ENCODE data around the gene PEX11A.
A peak's percentile ranks its signal among the peaks of the same experiment; 100 is the strongest.

PEX11A gene

DNA sequence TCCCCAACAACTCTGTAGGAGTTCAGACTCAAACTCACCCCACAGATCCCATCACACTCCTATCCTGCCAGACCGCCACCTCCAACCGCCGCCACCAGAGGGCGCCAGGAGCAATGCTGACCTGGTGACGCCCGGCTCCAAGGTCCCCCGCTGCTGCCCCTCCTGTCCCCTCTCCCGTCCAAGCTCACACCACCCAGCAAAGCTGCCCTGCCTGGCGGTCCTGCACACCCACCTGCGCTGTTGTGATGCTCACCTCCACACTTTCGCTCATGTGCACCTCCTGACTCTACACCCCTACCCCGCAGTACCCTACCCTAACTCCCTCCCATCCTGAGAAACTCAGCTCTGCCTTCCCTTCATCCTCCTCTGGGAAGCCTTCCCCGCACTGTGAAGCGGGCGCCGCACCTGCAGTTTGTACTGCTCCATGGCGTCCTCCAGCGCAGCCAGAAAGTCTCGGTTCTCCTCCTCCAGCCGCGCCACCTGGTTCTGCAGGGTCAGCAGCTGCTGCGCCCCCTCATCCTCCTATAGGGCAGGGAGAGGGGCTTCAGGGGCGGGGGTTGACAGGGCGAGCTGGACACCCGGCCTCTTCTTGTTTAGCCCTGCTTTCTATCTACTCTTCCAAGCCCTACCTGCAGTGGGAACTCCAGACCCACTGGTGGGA is 43.2 kb downstream of the PEX11A start:
- peak overlapping the region in 2 of 11 experiments; percentile 44 to 59; a peak in 4 of 22 replicates for H3K4me2 ChIP-seq
- no peak overlapping the region for H3K4me3 ChIP-seq
- H3K36me3 ChIP-seq: peaks cover 0 to 14% (median 1%) of the 10 kb centered on the region in 11 experiments; a peak in 10 of 22 replicates
- H4K20me1 ChIP-seq: peaks cover 0 to 13% (median 0%) of the 10 kb centered on the region in 11 experiments; a peak in 6 of 22 replicates
- 0 out of 22 replicates have a peak, but pooled peaks cover 0 to 9% (median 0%) of the 10 kb centered on the region in 11 experiments for H3K9me3 ChIP-seq (replicated peaks in 1 of 11)
- no peak for TF ChIP-seq Cebpa-rat (IDR thresholded peaks at IDR 0.05)
- 0 out of 20 replicates have a peak, but pooled peaks cover 0 to 3% (median 0%) of the 10 kb centered on the region in 10 experiments for H3K4me1 ChIP-seq
- no peak overlapping the region for H3K27ac ChIP-seq
- no peaks in the 10 kb centered on the region for H3K27me3 ChIP-seq
- no peak overlapping the region for H3K9ac ChIP-seq

DNA sequence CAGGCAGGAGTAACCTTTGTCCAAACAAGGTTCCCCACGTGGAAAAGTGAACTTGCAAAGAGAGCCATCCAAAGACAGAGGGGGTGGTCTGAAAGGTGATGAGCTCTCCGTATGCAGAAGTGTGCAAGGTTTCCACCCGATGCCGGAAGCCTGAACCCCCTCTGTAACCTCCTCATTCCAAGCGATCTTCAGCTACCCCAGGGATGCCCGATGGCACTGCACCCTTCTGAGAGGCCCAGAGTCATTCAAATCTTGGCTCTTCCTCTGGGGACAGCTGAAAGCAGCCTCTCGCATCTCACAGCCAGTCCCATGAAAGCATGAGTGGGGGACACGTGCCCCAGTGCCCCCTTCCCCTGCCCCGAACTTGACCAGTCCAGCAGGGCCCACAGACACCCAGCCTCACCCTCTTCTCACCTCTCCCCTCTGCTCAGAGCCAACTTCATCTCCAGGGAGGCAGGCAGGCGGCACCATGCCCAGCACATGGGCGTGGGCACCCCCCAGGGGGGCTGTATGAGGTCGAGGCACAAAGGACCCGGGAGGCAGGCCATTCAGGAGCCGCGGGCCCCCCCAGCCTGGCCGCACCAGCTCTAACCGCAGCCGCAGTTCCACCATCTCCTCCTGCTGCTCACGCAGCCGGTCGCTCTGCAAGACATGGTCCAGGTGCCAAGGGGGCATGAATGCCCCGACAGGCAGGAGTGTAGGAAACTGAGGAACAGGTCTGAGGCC is 44.0 kb downstream of the PEX11A start:
- TF ChIP-seq Cebpa-rat (IDR thresholded peaks at IDR 0.05): no peak
- H3K36me3 ChIP-seq: peaks cover 0 to 21% (median 5%) of the 10 kb centered on the region in 11 experiments; a peak in 11 of 22 replicates

DNA sequence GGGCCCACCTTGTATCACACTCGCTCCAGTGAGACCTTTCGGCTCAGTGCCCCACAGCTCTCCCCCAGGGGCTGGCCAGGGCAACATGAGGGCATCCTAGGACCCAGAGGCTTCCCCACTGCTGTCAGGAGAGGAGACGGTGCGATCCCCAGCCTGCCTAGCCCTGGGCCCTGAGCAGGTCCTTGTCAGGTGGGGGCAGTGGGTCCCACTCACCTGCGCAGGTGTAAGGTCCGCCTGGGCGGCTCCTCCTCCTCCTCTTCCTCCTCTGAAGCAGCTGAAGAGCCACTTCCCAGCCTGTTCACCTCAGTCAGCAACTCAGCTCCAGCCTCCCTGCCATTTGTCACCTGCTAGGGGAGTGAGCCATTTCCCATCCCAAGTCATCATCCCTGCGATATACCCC is 44.9 kb downstream of the PEX11A start:
- H3K4me2 ChIP-seq: no peak overlapping the region

More for the DNA sequence above, 44.0 kb downstream of the PEX11A start:
- H3K27ac ChIP-seq: no peak overlapping the region
- no peak overlapping the region for H3K9ac ChIP-seq
- no peak overlapping the region; a peak in 1 of 22 replicates for H3K4me2 ChIP-seq
- H4K20me1 ChIP-seq: peaks cover 0 to 13% (median 0%) of the 10 kb centered on the region in 11 experiments; a peak in 4 of 22 replicates
- 0 out of 20 replicates have a peak, but pooled peaks cover 0 to 3% (median 0%) of the 10 kb centered on the region in 10 experiments for H3K4me1 ChIP-seq
- no peaks in the 10 kb centered on the region for H3K27me3 ChIP-seq
- 0 out of 22 replicates have a peak, but pooled peaks cover 0 to 9% (median 0%) of the 10 kb centered on the region in 11 experiments for H3K9me3 ChIP-seq (replicated peaks in 1 of 11)
- no peak overlapping the region for H3K4me3 ChIP-seq

DNA sequence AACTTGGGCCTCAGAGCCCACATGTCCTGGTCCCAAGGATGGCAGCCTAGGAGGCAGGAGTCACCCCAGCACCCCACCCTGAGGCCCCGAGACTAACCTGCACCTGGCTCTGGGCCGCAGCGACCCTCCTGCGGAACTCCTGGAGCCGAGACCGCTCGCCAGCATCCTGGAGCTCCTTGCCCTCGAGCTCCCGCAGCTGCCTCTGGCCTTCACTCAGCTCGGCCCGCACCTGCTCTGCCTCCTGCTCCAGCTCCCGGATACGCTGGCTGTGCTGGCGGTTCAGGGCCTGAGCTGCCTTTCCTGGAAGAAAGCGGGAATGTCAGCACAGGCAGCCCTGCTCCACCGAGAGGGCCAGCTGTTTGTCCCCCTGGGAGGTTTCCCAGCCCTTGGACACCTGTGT is 48.4 kb downstream of the PEX11A start:
- Histone ChIP-seq H4K20me1 (peaks cover 0 to 13% (median 0%) of the 10 kb centered on the region in 11 experiments; a peak in 4 of 22 replicates), H3K27me3 (no peaks in the 10 kb centered on the region), H3K4me1 (no peaks in the 10 kb centered on the region), H3K9me3 (replicated peaks in 1 of 11) (no peaks in the 10 kb centered on the region), H3K4me3 (no peak overlapping the region), H3K27ac (no peak overlapping the region), H3K4me2 (no peak overlapping the region), H3K36me3 (peaks cover 0 to 22% (median 4%) of the 10 kb centered on the region in 11 experiments; a peak in 4 of 22 replicates), H3K9ac (no peak overlapping the region)
- no peak for TF ChIP-seq Cebpa-rat (IDR thresholded peaks at IDR 0.05)

More for the DNA sequence above, 44.9 kb downstream of the PEX11A start:
- no peak for TF ChIP-seq Cebpa-rat (IDR thresholded peaks at IDR 0.05)
- H3K9ac ChIP-seq: no peak overlapping the region
- H3K36me3 ChIP-seq: peaks cover 0 to 23% (median 8%) of the 10 kb centered on the region in 11 experiments; a peak in 11 of 22 replicates
- no peak overlapping the region for H3K27ac ChIP-seq
- no peaks in the 10 kb centered on the region for H3K27me3 ChIP-seq
- peaks cover 0 to 13% (median 0%) of the 10 kb centered on the region in 11 experiments; a peak in 4 of 22 replicates for H4K20me1 ChIP-seq
- H3K4me1 ChIP-seq: 0 out of 20 replicates have a peak, but pooled peaks cover 0 to 3% (median 0%) of the 10 kb centered on the region in 10 experiments
- H3K4me3 ChIP-seq: no peak overlapping the region
- 0 out of 22 replicates have a peak, but pooled peaks cover 0 to 9% (median 0%) of the 10 kb centered on the region in 11 experiments for H3K9me3 ChIP-seq (replicated peaks in 1 of 11)

DNA sequence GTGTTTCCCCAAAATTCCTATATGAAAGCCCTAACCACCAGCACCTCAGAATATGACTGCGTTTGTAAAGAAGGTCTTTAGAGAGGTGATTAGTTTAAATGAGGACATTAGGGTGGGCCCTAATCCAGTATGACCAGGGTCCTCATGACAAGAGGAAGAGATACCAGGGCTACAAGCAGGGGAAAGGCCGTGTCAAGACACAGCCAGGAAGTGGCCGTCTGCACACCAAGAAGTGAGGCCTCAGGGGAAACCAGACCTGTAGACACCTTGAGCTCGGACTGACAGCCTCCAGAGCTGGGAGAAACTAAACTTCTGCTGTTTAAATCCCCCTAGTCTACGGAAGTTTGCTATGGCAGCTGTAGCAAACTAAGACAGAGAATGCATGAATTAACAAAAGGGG is 49.5 kb downstream of the PEX11A start:
- no peaks in the 10 kb centered on the region for H3K4me1 ChIP-seq
- H3K27me3 ChIP-seq: no peaks in the 10 kb centered on the region
- no peak overlapping the region for H3K4me2 ChIP-seq
- H3K9ac ChIP-seq: no peak overlapping the region
- no peak overlapping the region for H3K4me3 ChIP-seq
- H3K9me3 ChIP-seq (replicated peaks in 1 of 11): no peaks in the 10 kb centered on the region
- peaks cover 0 to 22% (median 4%) of the 10 kb centered on the region in 11 experiments; a peak in 4 of 22 replicates for H3K36me3 ChIP-seq
- peaks cover 0 to 6% (median 0%) of the 10 kb centered on the region in 11 experiments; a peak in 2 of 22 replicates for H4K20me1 ChIP-seq
- no peak for TF ChIP-seq Cebpa-rat (IDR thresholded peaks at IDR 0.05)
- no peak overlapping the region for H3K27ac ChIP-seq

DNA sequence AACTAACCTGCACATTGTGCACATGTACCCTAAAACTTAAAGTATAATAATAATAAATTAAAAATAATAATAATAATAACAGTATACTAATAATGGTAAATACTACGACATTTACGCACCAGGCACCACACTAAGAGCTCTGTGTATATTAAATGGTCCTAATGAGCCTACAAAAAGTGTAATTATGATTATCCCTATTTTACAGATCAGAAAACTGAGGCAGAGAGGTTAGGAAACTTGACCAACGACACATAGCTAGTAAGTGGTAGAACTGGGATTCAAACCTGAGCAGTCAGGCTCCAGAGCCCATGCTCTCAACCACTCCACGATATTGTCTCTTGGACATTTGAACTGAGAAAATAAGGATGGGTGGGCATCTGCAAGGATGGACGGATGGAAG is 50.3 kb downstream of the PEX11A start:
- H3K36me3 ChIP-seq: peaks cover 0 to 18% (median 4%) of the 10 kb centered on the region in 11 experiments; a peak in 4 of 22 replicates
- TF ChIP-seq Cebpa-rat (IDR thresholded peaks at IDR 0.05): no peak
- peaks cover 0 to 4% (median 0%) of the 10 kb centered on the region in 11 experiments; a peak in 3 of 22 replicates for H3K9me3 ChIP-seq (replicated peaks in 1 of 11)
- H3K27ac ChIP-seq: no peak overlapping the region
- no peaks in the 10 kb centered on the region for H3K4me1 ChIP-seq
- H3K27me3 ChIP-seq: no peaks in the 10 kb centered on the region
- H4K20me1 ChIP-seq: peaks cover 0 to 6% (median 0%) of the 10 kb centered on the region in 11 experiments; a peak in 2 of 22 replicates
- no peak overlapping the region for H3K4me2 ChIP-seq
- H3K4me3 ChIP-seq: no peak overlapping the region
- H3K9ac ChIP-seq: no peak overlapping the region

DNA sequence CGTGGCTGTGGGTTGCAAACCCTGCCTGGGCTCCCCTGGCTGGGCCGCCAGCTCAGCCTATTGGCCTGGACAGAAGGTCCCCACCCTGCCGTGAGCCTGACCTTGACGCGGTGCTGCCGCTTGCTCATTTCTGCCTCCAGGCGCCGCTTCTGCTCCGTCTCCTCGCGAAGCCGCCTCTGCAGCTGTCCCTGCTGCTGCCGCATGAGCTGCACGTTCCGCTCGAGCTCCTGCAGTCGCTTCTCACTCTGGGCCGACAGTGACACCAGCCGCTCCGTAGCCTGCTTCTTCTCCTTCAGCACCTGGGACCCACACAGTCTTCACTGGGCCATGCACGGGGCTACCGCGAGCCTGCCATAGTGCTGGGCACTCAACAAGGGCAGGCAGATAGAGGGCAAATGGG is 57.0 kb downstream of the PEX11A start:
- peaks cover 0 to 3% (median 1%) of the 10 kb centered on the region in 10 experiments; a peak in 12 of 20 replicates for H3K4me1 ChIP-seq
- H3K27me3 ChIP-seq: no peaks in the 10 kb centered on the region
- peaks cover 0 to 2% (median 0%) of the 10 kb centered on the region in 11 experiments; a peak in 4 of 22 replicates for H4K20me1 ChIP-seq
- H3K27ac ChIP-seq: no peak overlapping the region
- TF ChIP-seq Cebpa-rat (IDR thresholded peaks at IDR 0.05): no peak
- peaks cover 37 to 58% (median 53%) of the 10 kb centered on the region in 11 experiments for H3K36me3 ChIP-seq
- H3K4me3 ChIP-seq: 0 out of 20 replicates have a peak overlapping the region, but pooled peaks of 1 of the 10 experiments have one; percentile 10
- no peak overlapping the region for H3K4me2 ChIP-seq
- peaks cover 10 to 61% (median 38%) of the 10 kb centered on the region in 11 experiments; a peak in 21 of 22 replicates for H3K9me3 ChIP-seq (replicated peaks in 1 of 11)
- H3K9ac ChIP-seq: no peak overlapping the region

DNA sequence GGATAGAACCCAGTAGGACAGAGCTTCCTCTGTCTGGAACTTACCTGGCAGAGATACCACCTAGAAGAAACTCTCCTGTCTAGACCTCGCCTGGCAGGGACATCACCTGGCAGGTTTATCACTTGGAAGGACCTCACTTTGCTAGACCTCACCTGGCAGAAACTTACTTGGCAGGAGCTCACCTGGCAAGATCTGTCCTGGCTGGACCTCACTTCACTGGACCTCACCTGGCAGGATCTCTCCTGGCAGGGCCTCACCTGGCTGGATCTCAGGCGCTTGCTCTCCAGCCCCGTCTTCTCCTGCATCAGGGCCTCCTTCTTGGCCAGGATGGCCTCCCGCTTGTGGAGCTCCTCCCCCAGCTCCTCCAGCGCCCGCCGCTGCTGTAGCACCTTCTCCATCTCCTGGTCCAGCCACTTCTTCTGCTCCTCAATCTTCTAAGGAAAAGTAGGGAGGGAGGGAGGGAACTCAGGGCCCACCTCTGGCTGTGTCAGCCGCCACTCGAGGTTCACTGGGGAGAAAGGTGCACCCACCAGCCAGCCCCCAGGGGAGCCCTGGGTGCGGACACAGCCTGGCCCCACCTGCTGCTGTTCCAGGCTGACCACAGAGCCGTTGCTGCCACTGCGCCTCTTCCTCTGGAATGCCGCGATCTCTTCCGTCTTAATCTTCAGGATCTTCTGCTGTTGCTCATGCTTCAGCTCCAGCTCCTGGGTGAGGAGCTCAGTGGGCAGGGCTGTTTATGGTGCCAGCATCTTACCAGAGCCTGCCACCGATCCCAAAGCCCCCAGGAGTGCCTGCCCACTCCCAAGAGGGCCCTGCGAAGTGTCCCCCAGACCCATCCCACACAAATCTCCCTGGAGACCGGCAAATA is 57.8 kb downstream of the PEX11A start:
- H3K27ac ChIP-seq: no peak overlapping the region
- peaks cover 39 to 65% (median 61%) of the 10 kb centered on the region in 11 experiments for H3K36me3 ChIP-seq
- H3K9ac ChIP-seq: no peak overlapping the region
- H3K9me3 ChIP-seq (replicated peaks in 1 of 11): peaks cover 10 to 61% (median 38%) of the 10 kb centered on the region in 11 experiments; a peak in 21 of 22 replicates
- no peak overlapping the region for H3K4me2 ChIP-seq
- H3K4me3 ChIP-seq: 0 out of 20 replicates have a peak overlapping the region, but pooled peaks of 1 of the 10 experiments have one; percentile 10
- no peak for TF ChIP-seq Cebpa-rat (IDR thresholded peaks at IDR 0.05)
- peaks cover 0 to 8% (median 0%) of the 10 kb centered on the region in 11 experiments; a peak in 5 of 22 replicates for H4K20me1 ChIP-seq
- H3K27me3 ChIP-seq: no peaks in the 10 kb centered on the region
- H3K4me1 ChIP-seq: peaks cover 0 to 11% (median 8%) of the 10 kb centered on the region in 10 experiments; a peak in 13 of 20 replicates
